HCT116 (cell line): ENCODE results near the gene ATP6V1G1. TPM values are rescaled to one million over a fixed set of nuclear protein-coding genes. Genes with fewer than 3 reads are reported as not detected.

ENCODE experiments used
- ATAC-seq: fragments of 200-7000 bp; cut with Tn5 transposase; 2 replicates; pipeline ENCODE4 v1.9.1; 2020; ENCODE audit warnings: mild to moderate bottlenecking, moderate library complexity
- BruUV-seq: library from RNA; stranded (reverse); fragments of 400-500 nt; replicated peaks from 2 replicates; lab custom pipeline; 2021; lab: Mats Ljungman, UMichigan
- CTCF ChIA-PET: fragments of 300-600 bp; sonication (Branson Sonifier 250); formaldehyde crosslinking; loops from one replicate; lab custom pipeline; 2021; ENCODE audit warnings: antibody characterized with exemption; lab: Charles Lee
- POLR2A ChIA-PET: fragments of 300-600, 350-600 bp; sonication (Branson Sonifier 250); formaldehyde crosslinking; loops from one replicate; lab custom pipeline; 2021; ENCODE audit warnings: antibody characterized with exemption; lab: Charles Lee
- RAD21 ChIA-PET, 2 experiments: fragments of 300-600 bp; sonication (Branson Sonifier 250); formaldehyde crosslinking; loops; one replicate each; lab custom pipeline; 2023; ENCODE audit warnings: low total read pairs in 2 of 2; ENCODE audit not compliant: uncharacterized antibody in 2 of 2, unreplicated experiment in 2 of 2, low non-redundant PET in 1 of 2; lab: Charles Lee
- DNase-seq: peaks from one replicate; pipeline ENCODE4 v3.0.0-alpha.2; 2010; ENCODE audit warnings: low read depth, low spot score
- H2AFZ ChIP-seq: fragments of 200-600 bp; shearing (Covaris generic), sonication (generic); 2 replicates; pipeline ENCODE4 v1.6.1; 2017; ENCODE audit warnings: low read depth, mixed run types, mixed read lengths, antibody characterized with exemption, low read length; ENCODE audit not compliant: poor library complexity, severe bottlenecking
- H3K27ac ChIP-seq: 2 replicates; pipeline ENCODE4 v1.5.1; 2012; ENCODE audit warnings: low read depth, low read length
- H3K27me3 ChIP-seq: fragments of 200-600 bp; sonication (generic); 2 replicates; pipeline ENCODE4 v1.6.1; 2016; ENCODE audit warnings: mixed run types, low read length, mixed read lengths; ENCODE audit not compliant: insufficient read depth
- H3K36me3 ChIP-seq, 2 experiments: fragments of 200-500 bp in 1 of 2; fragments of 200-600 bp in 1 of 2; sonication (Bioruptor generic) in 1 of 2; sonication (generic) in 1 of 2; 2 replicates each; pipeline versions ENCODE4 v1.5.1 to v1.6.1; 2014 to 2016; ENCODE audit warnings: low read length in 2 of 2, inconsistent platforms in 1 of 2, mixed read lengths in 1 of 2, mixed run types in 1 of 2; ENCODE audit not compliant: insufficient read depth in 2 of 2, control insufficient read depth in 1 of 2
- H3K4me1 ChIP-seq, 2 experiments: fragments of 200-600 bp in 1 of 2; sonication (generic) in 1 of 2; 2 replicates each; pipeline versions ENCODE4 v1.5.1 to v1.6.1; 2012 to 2017; ENCODE audit warnings: low read length in 2 of 2, inconsistent platforms in 1 of 2, mild to moderate bottlenecking in 1 of 2, mixed read lengths in 1 of 2, mixed run types in 1 of 2, moderate library complexity in 1 of 2; ENCODE audit not compliant: insufficient read depth in 2 of 2, control insufficient read depth in 1 of 2
- H3K4me2 ChIP-seq: fragments of 200-600 bp; sonication (generic); 2 replicates; pipeline ENCODE4 v1.6.1; 2017; ENCODE audit warnings: mixed run types, low read length, mixed read lengths
- H3K4me3 ChIP-seq, 2 experiments: fragments of 200-600 bp in 1 of 2; sonication (generic) in 1 of 2; replicated peaks in 1 of 2; 2 replicates each; pipeline ENCODE4 v1.5.1; 2011 to 2016; ENCODE audit warnings: low read length in 2 of 2, control low read depth in 1 of 2, low read depth in 1 of 2, mild to moderate bottlenecking in 1 of 2, mixed read lengths in 1 of 2, mixed run types in 1 of 2
- H3K79me2 ChIP-seq: fragments of 200-600 bp; sonication (generic); 2 replicates; pipeline ENCODE4 v1.6.1; 2017; ENCODE audit warnings: mild to moderate bottlenecking, mixed run types, low read length, moderate library complexity, mixed read lengths; ENCODE audit not compliant: insufficient read depth
- H3K9ac ChIP-seq: fragments of 200-600 bp; sonication (generic); 2 replicates; pipeline ENCODE4 v1.6.1; 2016; ENCODE audit warnings: low read length, mixed read lengths
- H3K9me2 ChIP-seq: fragments of 200-600 bp; sonication (generic), shearing (Covaris generic); 2 replicates; pipeline ENCODE4 v1.6.1; 2017; ENCODE audit warnings: mixed run types, mild to moderate bottlenecking, moderate library complexity; ENCODE audit not compliant: insufficient read depth
- H3K9me3 ChIP-seq, 2 experiments: fragments of 200-500 bp in 1 of 2; fragments of 200-600 bp in 1 of 2; sonication (Bioruptor generic) in 1 of 2; sonication (generic) in 1 of 2; 2 replicates each; pipeline ENCODE4 v1.6.1; 2014 to 2017; ENCODE audit warnings: low read length in 2 of 2, mixed read lengths in 2 of 2, inconsistent platforms in 1 of 2, low read depth in 1 of 2, mild to moderate bottlenecking in 1 of 2, mixed run types in 1 of 2, moderate library complexity in 1 of 2; ENCODE audit not compliant: control insufficient read depth in 1 of 2, insufficient read depth in 1 of 2
- H4K20me1 ChIP-seq: fragments of 200-600 bp; sonication (generic), shearing (Covaris generic); 2 replicates; pipeline ENCODE4 v1.6.1; 2017; ENCODE audit warnings: mixed run types, mild to moderate bottlenecking, moderate library complexity; ENCODE audit not compliant: insufficient read depth
- EGR1 ChIP-seq: IDR thresholded peaks from 2 replicates; pipeline ENCODE4 v1.6.1; 2012; ENCODE audit warnings: low read depth
- MAX ChIP-seq: IDR thresholded peaks from 2 replicates; pipeline ENCODE4 v1.6.1; 2012
- REST ChIP-seq: IDR thresholded peaks from 2 replicates; pipeline ENCODE4 v1.6.1; 2012; ENCODE audit warnings: low read depth
- TCF7L2 ChIP-seq: IDR thresholded peaks from 2 replicates; pipeline ENCODE4 v1.7.0; 2011; ENCODE audit warnings: borderline replicate concordance, inconsistent platforms; ENCODE audit not compliant: insufficient read depth, insufficient read length; ENCODE audit errors: extremely low read depth
- ZBTB33 ChIP-seq: IDR thresholded peaks from 2 replicates; pipeline ENCODE4 v1.6.1; 2011; ENCODE audit warnings: mild to moderate bottlenecking, low read length, moderate library complexity; ENCODE audit not compliant: insufficient replicate concordance; ENCODE audit errors: extremely low read depth
- ZFX ChIP-seq: fragments of 450-650 bp; IDR thresholded peaks from 2 replicates; pipeline ENCODE4 v1.6.1; 2017
- ZNF274 ChIP-seq: fragments of 200-500 bp; sonication (Bioruptor generic); IDR thresholded peaks from 2 replicates; pipeline ENCODE4 v1.6.1; 2014; ENCODE audit warnings: mild to moderate bottlenecking, low read depth, low read length, inconsistent platforms
- intact Hi-C: fragments of 100-400 bp; cut with micrococcal nuclease; formaldehyde crosslinking; loops from 2 replicates; pipeline ENCODE4 v1.10.0; 2022
- total RNA-seq: library from RNA; stranded (reverse); gene quantifications from one replicate; pipeline ENCODE4 v1.2.1, GENCODE V29; 2021; ENCODE audit not compliant: unreplicated experiment

Gene ATP6V1G1
- total RNA-seq, 1 experiment from 2014 or later = 72.3 TPM

DNA sequence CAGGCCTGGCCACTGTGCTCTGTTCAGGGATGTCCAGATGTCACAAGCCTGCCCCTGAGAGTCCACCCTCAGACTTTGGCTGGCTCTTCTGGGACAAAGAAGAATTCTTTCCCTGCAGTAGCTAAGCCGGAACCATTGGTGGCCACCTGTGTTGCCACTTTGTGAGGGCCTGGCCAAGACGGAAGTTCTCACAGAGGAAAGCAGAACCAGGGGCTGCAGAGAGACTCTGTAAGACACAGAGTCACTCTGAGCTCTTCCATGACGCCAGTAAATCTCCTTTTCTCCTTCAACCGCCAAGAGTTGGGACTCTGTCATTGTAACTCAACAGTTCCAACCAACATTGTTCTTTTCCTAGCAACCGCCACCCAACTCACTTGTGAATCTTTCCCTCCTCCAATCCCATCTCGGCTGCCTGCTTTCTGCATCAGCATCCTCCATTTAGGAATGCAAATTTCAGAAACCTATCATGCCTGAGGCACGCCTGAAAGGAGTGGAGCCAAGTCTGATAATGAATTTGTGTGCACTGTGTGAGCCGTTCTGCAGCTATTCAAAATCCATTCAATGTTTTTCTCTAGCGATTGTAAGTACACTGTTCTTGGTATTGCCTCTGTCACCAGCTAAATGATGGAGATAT lies 37.8 kb upstream of the ATP6V1G1 start:
- Histone ChIP-seq H3K9me3 (no peaks in the 10 kb centered on the region), H3K4me3 (no peak overlapping the region)
- TF ChIP-seq EGR1 = no peak
- TF ChIP-seq REST = no peak
- no peak for TF ChIP-seq ZBTB33
- TF ChIP-seq TCF7L2 = no peak
- no peak for TF ChIP-seq MAX
- no peak for TF ChIP-seq ZFX
- no peak for TF ChIP-seq ZNF274
- TF ChIP-seq, all 23 proteins: peak for 0
- Histone ChIP-seq H3K36me3 (no peaks in the 10 kb centered on the region), H3K9me2 (no peaks in the 10 kb centered on the region; the same call in 1 of the 2 replicates), H4K20me1 (no peaks in the 10 kb centered on the region), H2AFZ (no peak overlapping the region), H3K4me2 (no peak overlapping the region), H3K27me3 (no peaks in the 10 kb centered on the region), H3K79me2 (no peaks in the 10 kb centered on the region), H3K4me1 (peaks cover 16 to 17% of the 10 kb centered on the region in 2 experiments), H3K27ac (no peak overlapping the region), H3K9ac (no peak overlapping the region)
- POLR2A ChIA-PET = interaction anchor here (1.3 to 1.6 kb wide), 2 partner anchors 12 to 38 kb away, joined by 3 read pairs; partner anchors contain the start of gene ATP6V1G1
- no TSS peak for BruUV-seq
- CTCF ChIA-PET = interaction anchor here (2.2 kb wide), 1 partner anchor 12 kb away, joined by 7 read pairs; no protein-coding TSS in a partner anchor
- ATAC-seq (no peak), DNase-seq (no peak)
- RAD21 ChIA-PET = no interaction called here
- intact Hi-C loops = no loop called here
